ENCODE measurements around the gene UQCR10.

UQCR10 gene

GRCh38 chr22:29719899-29720645, 47.1 kb upstream of the UQCR10 start, which contains the start of gene CABP7:
Gene CABP7, plus strand, starts transcription at chr22:29720003. Its CDS starts 422 bp downstream, at chr22:29720425.
- no peak within 1 kb of the TSS for H3K4me3 ChIP-seq (replicated peaks; ENCODE audit: insufficient read depth, low read length)

GRCh38 chr22:29720811-29721323, 46.3 kb upstream of the UQCR10 start:
- DNase-seq (ENCODE audit: low read depth in 1 of 2, low spot score in 1 of 2), result no peak
- Histone ChIP-seq H3K27me3 (ENCODE audit: insufficient read depth, poor library complexity, severe bottlenecking) (peaks cover 42% of the 10 kb centered on the region), H3K4me3 (replicated peaks; ENCODE audit: insufficient read depth, low read length) (no peak overlapping the region), H3K27ac (replicated peaks) (no peak overlapping the region)
- TF ChIP-seq, protein P1, sequence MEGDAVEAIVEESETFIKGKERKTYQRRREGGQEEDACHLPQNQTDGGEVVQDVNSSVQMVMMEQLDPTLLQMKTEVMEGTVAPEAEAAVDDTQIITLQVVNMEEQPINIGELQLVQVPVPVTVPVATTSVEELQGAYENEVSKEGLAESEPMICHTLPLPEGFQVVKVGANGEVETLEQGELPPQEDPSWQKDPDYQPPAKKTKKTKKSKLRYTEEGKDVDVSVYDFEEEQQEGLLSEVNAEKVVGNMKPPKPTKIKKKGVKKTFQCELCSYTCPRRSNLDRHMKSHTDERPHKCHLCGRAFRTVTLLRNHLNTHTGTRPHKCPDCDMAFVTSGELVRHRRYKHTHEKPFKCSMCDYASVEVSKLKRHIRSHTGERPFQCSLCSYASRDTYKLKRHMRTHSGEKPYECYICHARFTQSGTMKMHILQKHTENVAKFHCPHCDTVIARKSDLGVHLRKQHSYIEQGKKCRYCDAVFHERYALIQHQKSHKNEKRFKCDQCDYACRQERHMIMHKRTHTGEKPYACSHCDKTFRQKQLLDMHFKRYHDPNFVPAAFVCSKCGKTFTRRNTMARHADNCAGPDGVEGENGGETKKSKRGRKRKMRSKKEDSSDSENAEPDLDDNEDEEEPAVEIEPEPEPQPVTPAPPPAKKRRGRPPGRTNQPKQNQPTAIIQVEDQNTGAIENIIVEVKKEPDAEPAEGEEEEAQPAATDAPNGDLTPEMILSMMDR (IDR thresholded peaks at IDR 0.05; ENCODE audit: insufficient read depth, low read length), result no peak
- TF ChIP-seq POLR2AphosphoS5 (IDR thresholded peaks at IDR 0.05; ENCODE audit: low read depth) (no peak), GABPA (IDR thresholded peaks at IDR 0.05; ENCODE audit: low read depth) (no peak), REST (IDR thresholded peaks at IDR 0.05; ENCODE audit: insufficient replicate concordance, low read depth) (no peak), SPI1 (IDR thresholded peaks at IDR 0.05; ENCODE audit: borderline replicate concordance, low read depth) (no peak)

More at GRCh38 chr22:29719899-29720645, 47.1 kb upstream of the UQCR10 start, which contains the start of gene CABP7:
- Histone ChIP-seq H3K27ac (replicated peaks) (no peak within 1 kb of the TSS), H3K27me3 (ENCODE audit: insufficient read depth, poor library complexity, severe bottlenecking) (peaks cover 42% of the 10 kb centered on the region)
- DNase-seq (ENCODE audit: low read depth in 1 of 2, low spot score in 1 of 2), result no peak
- TF ChIP-seq REST (IDR thresholded peaks at IDR 0.05; ENCODE audit: insufficient replicate concordance, low read depth) (no peak), SPI1 (IDR thresholded peaks at IDR 0.05; ENCODE audit: borderline replicate concordance, low read depth) (no peak), GABPA (IDR thresholded peaks at IDR 0.05; ENCODE audit: low read depth) (no peak), POLR2AphosphoS5 (IDR thresholded peaks at IDR 0.05; ENCODE audit: low read depth) (no peak)
- TF ChIP-seq, protein P1 (IDR thresholded peaks at IDR 0.05; ENCODE audit: insufficient read depth, low read length), result no peak

GRCh38 chr22:29722151-29722550, 45.0 kb upstream of the UQCR10 start:
- H3K27me3 ChIP-seq (ENCODE audit: insufficient read depth, poor library complexity, severe bottlenecking), result peaks cover 36% of the 10 kb centered on the region
- H3K27ac ChIP-seq (replicated peaks), result no peak overlapping the region
- DNase-seq (ENCODE audit: low read depth in 1 of 2, low spot score in 1 of 2), result no peak
- no peak overlapping the region for H3K4me3 ChIP-seq (replicated peaks; ENCODE audit: insufficient read depth, low read length)
- TF ChIP-seq REST (IDR thresholded peaks at IDR 0.05; ENCODE audit: insufficient replicate concordance, low read depth) (no peak), POLR2AphosphoS5 (IDR thresholded peaks at IDR 0.05; ENCODE audit: low read depth) (no peak), GABPA (IDR thresholded peaks at IDR 0.05; ENCODE audit: low read depth) (no peak), SPI1 (IDR thresholded peaks at IDR 0.05; ENCODE audit: borderline replicate concordance, low read depth) (no peak)
- TF ChIP-seq, protein P1 (IDR thresholded peaks at IDR 0.05; ENCODE audit: insufficient read depth, low read length), result no peak
